ENCODE data around the gene EIF4E1B. TPM values are rescaled to one million over a fixed set of nuclear protein-coding genes. Genes with fewer than 3 reads are reported as not detected.

EIF4E1B gene
- total RNA-seq, 1 experiment from 2014 or later: not detected

DNA sequence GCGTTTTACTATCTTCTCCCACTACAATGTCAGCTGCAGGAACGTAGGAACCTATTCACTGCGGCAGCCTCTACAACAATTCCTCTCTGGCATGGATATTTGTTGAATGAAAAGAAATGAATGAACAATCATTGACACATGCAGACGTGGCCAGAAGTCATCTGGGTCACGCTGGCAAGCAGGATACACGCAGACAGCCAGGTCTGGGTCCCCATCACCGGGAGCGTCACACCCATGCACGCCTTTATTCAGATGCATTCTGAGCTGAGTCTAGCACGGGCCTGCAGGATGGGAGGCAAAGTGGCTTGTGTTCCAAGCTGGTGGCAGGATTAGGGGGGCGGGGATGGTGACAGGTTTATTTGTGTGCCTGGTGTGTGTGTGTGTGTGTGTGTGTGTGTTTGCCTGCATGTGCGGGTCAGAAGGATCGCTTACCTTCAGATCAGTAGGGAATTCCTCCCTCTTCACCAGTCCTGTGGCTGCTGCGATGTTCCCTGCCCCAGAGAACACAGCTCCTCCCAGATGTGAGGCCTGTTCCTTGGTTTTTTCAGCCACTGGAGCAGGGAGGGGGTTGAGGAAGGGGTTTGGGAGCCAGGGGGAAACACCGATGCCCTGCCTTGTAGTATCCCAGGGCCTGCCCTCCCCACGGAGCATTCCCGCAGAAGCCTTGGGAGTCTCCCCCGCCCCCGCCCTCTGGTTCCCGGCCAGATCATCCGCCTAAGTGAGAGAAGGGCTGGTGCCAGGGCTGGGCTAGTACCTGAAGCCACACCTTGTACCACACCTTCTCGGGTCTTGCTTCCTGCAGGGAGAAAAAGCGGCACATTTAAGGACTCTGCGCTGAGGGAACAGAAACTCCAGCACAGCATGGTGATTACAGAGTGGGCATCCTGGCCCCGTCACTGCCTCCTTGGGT is 4.3 kb upstream of the EIF4E1B start:
- no peak overlapping the region for H3K4me3 ChIP-seq
- H3K36me3 ChIP-seq: no peaks in the 10 kb centered on the region
- H3K4me1 ChIP-seq (replicated peaks): peaks cover 14% of the 10 kb centered on the region
- DNase-seq (ENCODE audit: low read depth in 1 of 2, low spot score in 2 of 2): no peak
- peaks cover 92% of the 10 kb centered on the region for H3K27me3 ChIP-seq (replicated peaks)
- H3K9me3 ChIP-seq (replicated peaks): no peaks in the 10 kb centered on the region
- H3K27ac ChIP-seq: no peak overlapping the region

DNA sequence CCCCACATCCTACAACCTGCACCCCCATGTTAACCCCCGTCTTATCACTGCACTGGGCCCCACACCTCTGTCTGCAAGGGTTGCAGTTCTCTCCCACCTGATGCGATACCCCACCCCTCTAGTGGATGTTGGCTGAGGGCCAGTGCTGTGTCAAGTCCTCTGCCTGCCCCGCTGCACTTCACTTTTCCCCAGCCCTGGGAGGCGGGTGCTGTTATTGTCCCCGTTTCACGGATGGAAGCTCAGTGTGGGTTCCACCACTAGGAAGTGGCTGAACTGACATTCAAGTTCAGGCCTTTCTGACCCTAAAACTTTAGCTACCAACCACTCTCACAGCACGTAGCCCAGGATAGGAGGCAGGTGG is 3.6 kb upstream of the EIF4E1B start:
- H3K4me1 ChIP-seq (replicated peaks): peaks cover 14% of the 10 kb centered on the region
- H3K27ac ChIP-seq: no peak overlapping the region
- DNase-seq (ENCODE audit: low read depth in 1 of 2, low spot score in 2 of 2): no peak
- H3K4me3 ChIP-seq: no peak overlapping the region
- no peaks in the 10 kb centered on the region for H3K36me3 ChIP-seq
- H3K27me3 ChIP-seq (replicated peaks): peaks cover 92% of the 10 kb centered on the region
- no peaks in the 10 kb centered on the region for H3K9me3 ChIP-seq (replicated peaks)

DNA sequence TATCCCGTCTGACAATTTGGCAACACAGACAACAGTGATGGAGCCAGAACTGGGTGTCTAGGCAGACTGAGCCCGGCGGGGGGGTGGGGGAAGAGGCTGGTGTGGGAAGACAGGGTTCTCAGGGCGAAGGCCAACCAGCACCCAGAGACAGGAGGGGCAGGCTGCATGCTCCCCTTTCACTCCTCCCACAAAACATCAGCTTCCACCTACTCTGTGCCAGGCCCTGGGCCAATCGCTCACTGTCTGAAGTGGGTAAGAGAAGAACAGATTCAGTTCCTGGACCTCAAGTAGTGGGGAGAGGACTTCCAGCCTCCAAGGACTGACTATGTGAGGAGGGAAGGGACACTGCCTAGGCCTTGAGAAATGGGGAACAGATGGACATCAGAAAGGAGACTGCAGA is 2.9 kb upstream of the EIF4E1B start:
- Histone ChIP-seq H3K27me3 (replicated peaks) (peaks cover 92% of the 10 kb centered on the region), H3K27ac (no peak overlapping the region), H3K4me3 (no peak overlapping the region), H3K9me3 (replicated peaks) (no peaks in the 10 kb centered on the region), H3K4me1 (replicated peaks) (peaks cover 14% of the 10 kb centered on the region), H3K36me3 (no peaks in the 10 kb centered on the region)
- DNase-seq (ENCODE audit: low read depth in 1 of 2, low spot score in 2 of 2): no peak

DNA sequence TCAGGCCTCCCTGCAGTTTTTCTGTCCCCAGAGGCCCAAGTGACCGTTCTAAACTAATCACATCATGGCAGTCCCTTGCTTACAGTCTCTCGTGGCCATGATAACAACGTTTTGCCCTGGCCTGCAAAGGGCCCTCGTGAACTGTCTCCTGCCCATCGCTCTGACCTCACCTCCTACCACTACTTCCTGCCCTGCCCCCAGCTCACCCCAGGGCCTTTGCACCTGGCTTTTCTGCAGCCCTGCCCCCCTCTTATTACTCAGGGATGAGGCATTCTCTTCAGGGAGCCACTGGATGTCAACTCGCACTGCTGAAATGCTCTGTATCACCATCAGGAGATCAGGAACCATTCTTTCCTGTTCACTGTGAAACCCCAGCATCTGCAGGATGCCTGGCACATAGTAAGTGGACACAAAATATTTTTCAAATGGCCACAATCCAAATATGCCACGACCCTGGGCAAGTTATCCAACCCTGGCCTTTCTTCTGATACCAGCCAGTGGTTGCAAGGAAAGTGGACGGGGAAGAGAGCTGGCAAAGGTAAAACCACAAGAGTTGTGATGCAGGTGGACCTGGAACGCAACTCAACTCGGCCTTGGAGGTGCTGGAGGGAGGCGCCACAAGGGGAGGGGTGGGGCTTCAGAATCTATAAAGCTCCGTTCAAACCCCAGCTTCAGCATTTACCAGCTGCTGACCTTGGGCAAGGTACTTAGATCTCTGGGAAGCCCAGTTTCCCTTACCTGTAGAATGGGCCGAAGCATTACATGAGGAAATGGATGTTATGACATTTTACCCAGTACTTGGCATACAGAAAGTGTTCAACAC is 1.9 kb upstream of the EIF4E1B start:
- no peak overlapping the region for H3K4me3 ChIP-seq
- no peaks in the 10 kb centered on the region for H3K36me3 ChIP-seq
- H3K27me3 ChIP-seq (replicated peaks): peaks cover 98% of the 10 kb centered on the region
- no peaks in the 10 kb centered on the region for H3K9me3 ChIP-seq (replicated peaks)
- DNase-seq (ENCODE audit: low read depth in 1 of 2, low spot score in 2 of 2): no peak
- peaks cover 14% of the 10 kb centered on the region for H3K4me1 ChIP-seq (replicated peaks)
- no peak overlapping the region for H3K27ac ChIP-seq

DNA sequence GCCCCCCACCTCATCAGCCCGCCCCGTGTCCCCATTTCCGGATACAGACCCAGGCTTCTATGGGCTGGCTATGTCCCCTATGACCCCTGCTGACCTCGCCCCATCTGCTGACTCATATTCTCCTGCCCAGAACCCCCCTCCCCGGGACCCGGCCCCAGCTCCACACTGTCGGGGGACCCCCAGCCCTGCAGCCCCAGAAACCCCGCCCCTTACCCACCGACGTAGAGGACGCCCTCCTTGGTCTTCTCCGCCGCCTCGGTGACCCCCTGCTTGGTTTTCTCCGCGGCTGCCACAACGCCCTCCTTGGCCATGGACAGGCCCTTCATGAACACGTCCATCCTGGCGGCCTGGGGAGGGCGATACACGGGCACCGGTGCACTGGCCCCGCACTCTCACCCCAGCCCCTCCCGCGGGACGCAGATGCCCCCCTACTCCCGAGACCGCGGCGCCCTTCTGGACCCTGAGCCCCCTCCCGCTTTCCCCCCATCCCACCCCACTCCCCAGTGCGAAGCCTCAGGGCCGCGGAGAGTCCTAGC is 1.1 kb upstream of the EIF4E1B start:
- Histone ChIP-seq H3K4me1 (replicated peaks) (peaks cover 14% of the 10 kb centered on the region), H3K27ac (no peak overlapping the region), H3K9me3 (replicated peaks) (no peaks in the 10 kb centered on the region), H3K36me3 (no peaks in the 10 kb centered on the region), H3K4me3 (no peak overlapping the region), H3K27me3 (replicated peaks) (peaks cover 98% of the 10 kb centered on the region)
- no peak for DNase-seq (ENCODE audit: low read depth in 1 of 2, low spot score in 2 of 2)

DNA sequence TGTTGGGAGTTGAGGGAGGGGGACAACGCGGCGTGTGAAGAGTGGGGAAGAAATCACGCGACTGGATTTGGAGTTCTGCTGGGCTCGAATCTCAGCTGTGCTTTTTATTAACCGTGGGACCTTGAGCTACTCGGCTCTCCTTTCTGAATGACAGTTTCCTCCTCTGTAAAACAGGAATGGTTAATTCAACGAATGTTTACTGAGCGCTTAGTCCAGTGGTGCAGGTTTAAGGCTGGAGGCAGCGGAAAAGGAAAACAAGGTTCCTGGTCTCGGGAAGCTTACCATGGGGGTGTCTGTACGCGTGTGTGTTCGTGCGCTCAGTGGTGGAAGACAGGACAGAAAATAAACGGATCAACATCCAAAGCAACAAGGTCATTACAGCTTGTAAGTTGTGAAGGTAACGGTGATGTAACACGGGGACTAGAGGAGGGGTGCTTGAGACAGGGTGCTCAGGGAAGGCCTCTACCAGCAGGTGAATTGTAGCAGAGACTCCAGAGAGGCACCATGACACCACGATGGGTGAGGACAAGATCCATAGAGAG is 277 bp downstream of the EIF4E1B start:
- Histone ChIP-seq H3K4me1 (replicated peaks) (peaks cover 14% of the 10 kb centered on the region), H3K27me3 (replicated peaks) (peaks cover 95% of the 10 kb centered on the region)

DNA sequence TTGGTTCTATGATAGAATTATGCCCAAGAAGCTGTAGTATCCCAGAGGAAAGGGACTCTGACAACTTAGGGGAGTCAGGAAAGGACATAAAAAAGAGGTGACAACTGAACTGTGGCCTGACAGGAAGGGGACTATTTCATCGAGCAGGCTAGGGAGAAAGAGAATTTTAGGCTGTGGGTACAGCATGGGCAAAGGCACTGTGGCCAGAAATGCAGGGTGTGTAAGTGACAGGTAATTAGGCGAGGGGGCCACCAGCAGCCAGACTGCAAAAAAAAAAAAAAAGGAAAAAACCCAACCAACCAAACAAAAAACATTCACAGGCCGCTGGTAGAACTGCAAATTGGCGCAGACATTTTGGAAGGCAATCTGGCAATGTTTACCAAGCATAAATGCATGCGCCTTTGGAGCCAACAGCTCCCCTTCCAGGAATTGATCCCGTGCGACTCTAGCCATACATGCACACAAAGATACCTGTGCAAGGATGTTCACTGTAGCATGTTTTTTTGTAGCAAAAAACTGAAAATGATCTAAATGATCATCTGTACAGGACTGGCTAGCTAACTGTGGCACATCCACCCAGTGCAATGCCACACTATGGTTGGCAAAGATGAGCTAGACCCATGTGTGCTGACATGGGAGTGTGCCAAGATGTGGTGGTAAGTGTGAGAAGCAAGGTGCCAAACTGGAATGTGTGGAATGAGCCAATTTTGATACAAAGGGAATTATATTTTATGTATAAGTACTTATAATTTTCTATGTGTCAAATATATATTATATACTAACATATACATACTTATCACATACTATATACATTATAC is 1.1 kb downstream of the EIF4E1B start:
- DNase-seq (ENCODE audit: low read depth in 1 of 2, low spot score in 2 of 2): no peak
- Histone ChIP-seq H3K36me3 (no peaks in the 10 kb centered on the region), H3K27ac (no peak overlapping the region), H3K27me3 (replicated peaks) (peaks cover 91% of the 10 kb centered on the region), H3K4me3 (no peak overlapping the region), H3K4me1 (replicated peaks) (peaks cover 14% of the 10 kb centered on the region), H3K9me3 (replicated peaks) (no peaks in the 10 kb centered on the region)

More for the DNA sequence above, 277 bp downstream of the EIF4E1B start:
- Histone ChIP-seq H3K36me3 (no peaks in the 10 kb centered on the region), H3K4me3 (peak overlapping the region; percentile 5; the same call in 1 of the 2 replicates), H3K27ac (no peak overlapping the region), H3K9me3 (replicated peaks) (no peaks in the 10 kb centered on the region)
- DNase-seq (ENCODE audit: low read depth in 1 of 2, low spot score in 2 of 2): no peak

DNA sequence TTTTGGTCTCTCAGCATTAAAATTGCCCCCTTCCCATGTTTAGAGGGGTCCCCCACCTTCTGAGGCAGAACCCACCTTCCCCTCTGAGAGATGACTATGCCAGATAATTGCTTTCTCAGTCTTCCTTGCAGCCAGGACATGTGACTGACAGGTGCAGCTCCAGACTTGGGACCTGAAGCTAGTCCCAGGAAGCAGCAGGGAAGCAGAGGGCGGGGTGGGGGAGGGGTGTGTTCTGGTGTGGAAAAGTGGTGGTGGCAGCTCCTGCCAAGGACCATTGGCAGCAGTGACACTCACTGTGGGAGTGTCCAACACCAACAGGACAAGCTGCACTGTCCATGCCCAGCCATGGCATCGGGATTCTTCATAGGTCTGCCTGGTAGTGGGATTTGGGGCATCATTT is 2.3 kb downstream of the EIF4E1B start:
- peaks cover 91% of the 10 kb centered on the region for H3K27me3 ChIP-seq (replicated peaks)

DNA sequence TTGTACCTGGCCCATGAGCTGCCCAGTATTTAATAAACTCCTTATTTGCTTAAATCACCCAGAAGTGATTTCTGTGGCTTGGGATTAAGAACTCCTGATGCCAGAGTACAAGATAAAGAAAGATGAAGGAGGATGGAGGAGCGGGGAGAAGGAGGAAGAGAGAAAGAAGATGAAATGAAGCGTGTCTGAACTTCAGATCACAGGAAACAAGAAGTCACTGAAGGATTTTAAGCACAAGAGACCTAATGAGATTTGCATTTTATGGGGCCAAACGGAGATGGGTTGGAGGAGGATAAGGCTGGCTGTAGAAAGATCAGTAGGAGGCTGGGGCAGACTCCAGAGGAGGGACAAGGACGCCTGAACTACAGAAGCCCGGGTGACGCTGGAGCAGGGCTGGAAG is 3.1 kb downstream of the EIF4E1B start:
- Histone ChIP-seq H3K4me3 (no peak overlapping the region), H3K27ac (no peak overlapping the region), H3K36me3 (no peaks in the 10 kb centered on the region), H3K9me3 (replicated peaks) (no peaks in the 10 kb centered on the region), H3K27me3 (replicated peaks) (peaks cover 90% of the 10 kb centered on the region), H3K4me1 (replicated peaks) (peaks cover 14% of the 10 kb centered on the region)
- no peak for DNase-seq (ENCODE audit: low read depth in 1 of 2, low spot score in 2 of 2)

More for the DNA sequence above, 2.3 kb downstream of the EIF4E1B start:
- no peaks in the 10 kb centered on the region for H3K36me3 ChIP-seq
- no peak for DNase-seq (ENCODE audit: low read depth in 1 of 2, low spot score in 2 of 2)
- peaks cover 14% of the 10 kb centered on the region for H3K4me1 ChIP-seq (replicated peaks)
- no peaks in the 10 kb centered on the region for H3K9me3 ChIP-seq (replicated peaks)
- H3K27ac ChIP-seq: no peak overlapping the region
- H3K4me3 ChIP-seq: no peak overlapping the region

DNA sequence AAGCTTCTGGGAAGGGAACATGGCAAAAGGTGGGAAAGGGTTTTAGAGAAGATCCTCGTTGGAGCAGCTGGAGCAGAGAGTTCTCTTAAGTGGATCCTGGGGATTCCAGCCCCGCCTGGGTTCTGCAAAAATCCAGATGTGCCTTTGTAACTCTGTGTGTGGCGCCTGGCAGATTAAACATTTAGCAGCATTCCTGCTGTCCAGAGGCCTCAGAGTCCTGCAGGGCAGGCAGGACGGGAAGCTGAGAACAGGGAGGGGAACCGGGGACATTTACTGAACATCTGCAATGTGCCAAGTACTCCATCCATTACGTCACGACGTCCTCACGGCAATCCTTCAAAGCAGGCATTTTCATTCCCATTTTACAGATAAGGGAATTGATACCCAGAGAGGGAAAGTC is 6.0 kb downstream of the EIF4E1B start:
- no peaks in the 10 kb centered on the region for H3K36me3 ChIP-seq
- no peak for DNase-seq (ENCODE audit: low read depth in 1 of 2, low spot score in 2 of 2)
- no peak overlapping the region for H3K27ac ChIP-seq
- H3K4me1 ChIP-seq (replicated peaks): no peaks in the 10 kb centered on the region
- no peaks in the 10 kb centered on the region for H3K9me3 ChIP-seq (replicated peaks)
- H3K4me3 ChIP-seq: no peak overlapping the region
- H3K27me3 ChIP-seq (replicated peaks): peaks cover 61% of the 10 kb centered on the region

DNA sequence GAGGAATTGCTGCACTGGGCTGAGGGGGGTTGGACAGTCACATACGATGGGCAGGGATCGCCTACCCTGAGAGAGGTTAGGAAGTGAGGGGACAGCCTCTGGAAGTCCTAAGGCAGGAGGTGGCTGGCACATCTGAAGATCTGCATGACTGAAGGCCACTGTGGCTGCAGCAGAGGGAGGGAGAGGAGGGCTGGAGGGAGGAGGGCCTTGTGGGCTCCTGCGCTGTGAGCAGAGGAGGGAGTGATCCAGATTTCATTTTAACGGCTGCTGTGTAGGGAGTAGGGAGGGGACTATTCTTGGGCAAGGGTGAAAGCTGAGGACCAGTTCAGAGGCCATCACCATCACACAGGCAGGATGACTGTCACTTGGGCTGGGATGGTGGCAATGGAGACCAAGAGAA is 7.1 kb downstream of the EIF4E1B start:
- Histone ChIP-seq H3K27ac (no peak overlapping the region), H3K4me1 (replicated peaks) (no peaks in the 10 kb centered on the region), H3K27me3 (replicated peaks) (peaks cover 50% of the 10 kb centered on the region), H3K36me3 (no peaks in the 10 kb centered on the region), H3K9me3 (replicated peaks) (no peaks in the 10 kb centered on the region), H3K4me3 (no peak overlapping the region)
- DNase-seq (ENCODE audit: low read depth in 1 of 2, low spot score in 2 of 2): no peak

DNA sequence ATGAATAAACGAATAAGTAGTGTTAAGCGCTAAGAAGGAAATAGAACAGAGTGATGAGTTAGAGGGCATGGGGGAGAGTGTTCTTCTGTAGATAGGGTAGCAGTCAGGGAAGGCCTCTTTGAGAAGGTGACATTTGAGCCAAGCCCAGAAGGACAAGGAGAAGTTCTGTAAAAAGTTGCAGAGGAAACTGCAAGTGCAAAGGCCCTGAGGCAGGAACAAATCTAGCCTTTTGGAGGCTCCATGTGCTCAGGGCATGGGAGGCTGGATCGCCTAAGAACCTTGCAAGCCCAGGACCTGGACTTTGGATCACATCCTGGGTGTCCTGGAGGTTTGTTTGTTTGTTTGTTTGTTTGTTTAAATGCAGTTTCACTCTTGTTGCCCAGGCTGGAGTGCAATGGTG is 8.0 kb downstream of the EIF4E1B start:
- Histone ChIP-seq H3K27ac (no peak overlapping the region), H3K4me1 (replicated peaks) (no peaks in the 10 kb centered on the region), H3K9me3 (replicated peaks) (no peaks in the 10 kb centered on the region), H3K36me3 (no peaks in the 10 kb centered on the region), H3K27me3 (replicated peaks) (peaks cover 41% of the 10 kb centered on the region), H3K4me3 (no peak overlapping the region)
- no peak for DNase-seq (ENCODE audit: low read depth in 1 of 2, low spot score in 2 of 2)

DNA sequence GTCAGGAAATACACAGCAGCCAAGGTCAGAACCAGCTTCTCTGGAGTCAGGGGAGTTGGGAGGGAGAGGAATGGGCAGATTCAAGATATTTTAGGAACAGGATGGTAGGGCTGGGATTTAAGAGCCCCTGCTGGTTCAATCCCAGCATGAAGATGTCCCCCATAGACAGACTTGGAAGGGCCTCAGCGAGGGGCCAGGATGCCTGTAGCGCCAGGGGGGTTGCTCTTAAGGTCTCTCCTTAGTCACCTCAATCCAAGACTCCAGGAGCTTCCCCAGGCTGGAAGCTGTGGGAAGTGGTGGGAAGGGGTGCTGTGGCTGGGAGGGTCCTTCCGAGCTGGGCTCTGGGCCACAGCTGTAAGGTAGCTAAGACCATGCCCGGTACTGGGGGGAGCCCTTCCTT is 8.7 kb downstream of the EIF4E1B start:
- Histone ChIP-seq H3K4me3 (no peak overlapping the region), H3K27ac (no peak overlapping the region), H3K27me3 (replicated peaks) (peaks cover 34% of the 10 kb centered on the region), H3K36me3 (no peaks in the 10 kb centered on the region), H3K4me1 (replicated peaks) (no peaks in the 10 kb centered on the region), H3K9me3 (replicated peaks) (no peaks in the 10 kb centered on the region)
- no peak for DNase-seq (ENCODE audit: low read depth in 1 of 2, low spot score in 2 of 2)

Measured in SJSA1 (cell line).